Neuron (in vitro differentiated cells): ENCODE results near the gene SEC63.

ENCODE experiments used
- H2AFZ ChIP-seq: one replicate; pipeline ENCODE4 v1.6.1; 2013; ENCODE audit warnings: low read depth, mild to moderate bottlenecking, inconsistent platforms, low read length, moderate library complexity
- H3K27me3 ChIP-seq: one replicate; pipeline ENCODE4 v1.6.1; 2013; ENCODE audit warnings: low read length; ENCODE audit not compliant: insufficient read depth
- H3K36me3 ChIP-seq: one replicate; pipeline ENCODE4 v1.6.1; 2013; ENCODE audit warnings: low read length; ENCODE audit not compliant: insufficient read depth
- H3K4me1 ChIP-seq: one replicate; pipeline ENCODE4 v1.6.1; 2013; ENCODE audit warnings: low read length; ENCODE audit not compliant: insufficient read depth
- H3K4me3 ChIP-seq: 2 replicates; pipeline ENCODE4 v1.5.1; 2013; ENCODE audit warnings: mild to moderate bottlenecking, low read length, moderate library complexity
- H3K9me3 ChIP-seq: one replicate; pipeline ENCODE4 v1.6.1; 2013; ENCODE audit warnings: low read length

Gene SEC63

DNA sequence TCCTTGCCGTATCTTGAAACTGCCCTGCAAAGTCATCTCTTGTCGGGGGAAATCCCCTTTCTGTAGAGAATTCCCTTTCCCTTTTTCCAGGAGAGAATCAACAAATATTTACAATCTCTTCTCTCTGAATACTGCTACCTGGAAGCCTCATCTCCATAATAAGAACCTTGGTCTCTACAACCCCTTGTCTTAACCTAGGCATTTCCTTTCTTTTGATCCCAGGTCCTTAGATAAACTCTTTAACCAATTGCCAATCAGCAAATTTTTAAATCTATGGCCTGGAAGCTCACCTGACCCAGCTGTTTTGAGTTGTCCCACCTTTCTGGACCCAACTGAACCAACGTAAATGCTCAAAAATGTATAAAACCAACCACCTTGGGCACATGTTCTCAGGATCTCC, 30.6 kb upstream of the SEC63 start:
- Histone ChIP-seq H3K27me3 (no peaks in the 10 kb centered on the region), H3K36me3 (no peaks in the 10 kb centered on the region)

DNA sequence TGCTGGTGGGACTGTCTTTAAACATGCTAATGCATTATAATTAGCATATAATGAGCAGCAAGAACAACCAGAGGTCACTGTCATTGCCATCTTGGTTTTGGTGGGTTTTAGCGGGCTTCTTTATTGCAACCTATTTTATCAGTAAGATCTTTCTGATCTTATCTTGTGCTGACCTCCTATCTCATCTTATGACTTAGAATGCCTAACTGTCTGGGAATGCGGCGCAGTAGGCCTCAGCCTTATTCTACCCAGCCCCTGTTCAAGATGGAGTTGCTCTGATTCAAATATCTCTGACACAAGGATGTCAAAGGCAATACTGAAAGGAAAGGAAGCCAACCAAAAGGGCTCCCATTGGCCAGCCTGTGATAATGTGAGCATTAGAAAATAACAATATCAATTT, 29.8 kb upstream of the SEC63 start:
- H3K27me3 ChIP-seq = no peaks in the 10 kb centered on the region
- H3K9me3 ChIP-seq = no peaks in the 10 kb centered on the region
- no peak overlapping the region for H3K4me3 ChIP-seq
- peaks cover 2% of the 10 kb centered on the region for H3K4me1 ChIP-seq
- H3K36me3 ChIP-seq = no peaks in the 10 kb centered on the region
- no peak overlapping the region for H2AFZ ChIP-seq

More for the DNA sequence above, 30.6 kb upstream of the SEC63 start:
- H2AFZ ChIP-seq = no peak overlapping the region
- H3K4me1 ChIP-seq = peaks cover 2% of the 10 kb centered on the region
- no peak overlapping the region for H3K4me3 ChIP-seq
- no peaks in the 10 kb centered on the region for H3K9me3 ChIP-seq

GRCh38 chr6:107985701-107986100, 27.7 kb upstream of the SEC63 start:
- no peaks in the 10 kb centered on the region for H3K4me1 ChIP-seq
- no peak overlapping the region for H2AFZ ChIP-seq
- H3K27me3 ChIP-seq = no peaks in the 10 kb centered on the region
- no peaks in the 10 kb centered on the region for H3K36me3 ChIP-seq
- no peak overlapping the region for H3K4me3 ChIP-seq
- no peaks in the 10 kb centered on the region for H3K9me3 ChIP-seq

GRCh38 chr6:107983811-107984210, 25.8 kb upstream of the SEC63 start:
- Histone ChIP-seq H2AFZ (no peak overlapping the region), H3K27me3 (no peaks in the 10 kb centered on the region), H3K9me3 (no peaks in the 10 kb centered on the region), H3K4me3 (no peak overlapping the region), H3K36me3 (no peaks in the 10 kb centered on the region), H3K4me1 (no peaks in the 10 kb centered on the region)

DNA sequence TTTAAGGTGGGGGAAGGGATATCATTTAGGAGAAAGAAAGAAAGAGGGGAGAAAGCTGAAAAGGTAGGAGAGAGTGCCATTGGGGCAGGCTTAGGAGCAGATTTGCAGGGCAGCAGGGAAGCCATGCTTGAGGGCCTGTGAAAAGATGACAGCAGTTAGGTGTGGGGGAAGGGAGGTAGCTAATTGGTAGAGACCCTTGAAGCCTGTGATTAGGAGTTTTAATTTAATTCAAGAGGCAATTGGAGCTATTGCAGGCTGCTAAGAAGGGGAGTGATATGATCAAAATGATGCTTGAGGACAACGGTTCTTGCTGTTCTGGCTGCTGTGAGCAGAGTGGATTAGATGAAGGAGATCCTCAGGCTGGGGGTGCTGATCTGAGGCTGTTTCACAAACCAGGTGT, 24.5 kb upstream of the SEC63 start:
- Histone ChIP-seq H3K27me3 (no peaks in the 10 kb centered on the region), H3K36me3 (no peaks in the 10 kb centered on the region), H3K4me1 (no peaks in the 10 kb centered on the region), H3K4me3 (no peak overlapping the region), H2AFZ (no peak overlapping the region), H3K9me3 (no peaks in the 10 kb centered on the region)

GRCh38 chr6:107981695-107982094, 23.7 kb upstream of the SEC63 start:
- Histone ChIP-seq H3K36me3 (no peaks in the 10 kb centered on the region), H2AFZ (no peak overlapping the region), H3K9me3 (no peaks in the 10 kb centered on the region), H3K4me3 (no peak overlapping the region), H3K4me1 (no peaks in the 10 kb centered on the region), H3K27me3 (no peaks in the 10 kb centered on the region)

DNA sequence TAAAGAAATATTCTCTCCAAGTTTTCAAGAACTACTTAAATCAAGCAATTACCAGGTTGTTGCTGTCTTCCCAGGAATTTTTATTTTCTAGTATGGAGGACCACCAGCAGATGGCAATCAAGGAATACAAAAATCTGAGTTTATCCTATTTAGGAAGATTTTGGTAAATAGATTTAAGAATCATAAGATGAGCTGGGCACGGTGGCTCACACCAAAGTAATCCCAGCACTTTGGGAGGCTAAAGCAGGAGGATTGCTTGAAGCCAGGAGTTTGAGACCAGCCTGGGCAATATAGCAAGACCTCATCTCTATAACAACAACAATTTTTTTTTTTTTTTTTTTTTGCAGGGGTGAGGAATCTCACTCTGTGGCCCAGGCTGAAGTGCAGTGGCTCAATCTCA, 19.3 kb upstream of the SEC63 start:
- H3K27me3 ChIP-seq = peaks cover 8% of the 10 kb centered on the region
- H3K4me1 ChIP-seq = no peaks in the 10 kb centered on the region
- H3K36me3 ChIP-seq = no peaks in the 10 kb centered on the region
- no peak overlapping the region for H3K4me3 ChIP-seq
- H2AFZ ChIP-seq = no peak overlapping the region
- H3K9me3 ChIP-seq = no peaks in the 10 kb centered on the region

- H2AFZ ChIP-seq = no peak overlapping the region
- H3K4me3 ChIP-seq = no peak overlapping the region
- H3K4me1 ChIP-seq = no peaks in the 10 kb centered on the region
- peaks cover 8% of the 10 kb centered on the region for H3K27me3 ChIP-seq
- H3K36me3 ChIP-seq = no peaks in the 10 kb centered on the region
- H3K9me3 ChIP-seq = no peaks in the 10 kb centered on the region
These were observed 18.3 kb upstream of the SEC63 start for GRCh38 chr6:107976155-107976783.

DNA sequence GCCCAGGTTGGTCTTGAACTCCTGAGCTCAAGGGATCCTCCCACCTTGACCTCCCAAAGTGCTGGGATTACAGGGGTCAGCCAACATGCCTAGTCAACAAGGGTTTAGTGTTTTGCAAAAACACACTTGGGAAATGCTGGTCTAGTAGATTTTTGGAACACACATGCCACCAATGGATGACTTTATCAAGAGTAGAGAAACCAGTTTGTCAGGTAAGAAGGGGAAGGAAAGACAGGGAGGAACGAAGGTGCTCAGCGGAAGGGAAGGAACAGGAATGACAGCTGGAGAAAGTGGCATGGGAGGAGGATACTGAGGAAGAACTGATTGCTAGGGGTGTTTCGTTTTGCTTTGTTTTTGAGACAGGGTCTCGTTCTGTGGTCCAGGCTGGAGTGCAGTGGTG, 15.6 kb upstream of the SEC63 start:
- no peaks in the 10 kb centered on the region for H3K4me1 ChIP-seq
- no peaks in the 10 kb centered on the region for H3K36me3 ChIP-seq
- H2AFZ ChIP-seq = no peak overlapping the region
- no peaks in the 10 kb centered on the region for H3K9me3 ChIP-seq
- H3K4me3 ChIP-seq = no peak overlapping the region
- peaks cover 8% of the 10 kb centered on the region for H3K27me3 ChIP-seq

DNA sequence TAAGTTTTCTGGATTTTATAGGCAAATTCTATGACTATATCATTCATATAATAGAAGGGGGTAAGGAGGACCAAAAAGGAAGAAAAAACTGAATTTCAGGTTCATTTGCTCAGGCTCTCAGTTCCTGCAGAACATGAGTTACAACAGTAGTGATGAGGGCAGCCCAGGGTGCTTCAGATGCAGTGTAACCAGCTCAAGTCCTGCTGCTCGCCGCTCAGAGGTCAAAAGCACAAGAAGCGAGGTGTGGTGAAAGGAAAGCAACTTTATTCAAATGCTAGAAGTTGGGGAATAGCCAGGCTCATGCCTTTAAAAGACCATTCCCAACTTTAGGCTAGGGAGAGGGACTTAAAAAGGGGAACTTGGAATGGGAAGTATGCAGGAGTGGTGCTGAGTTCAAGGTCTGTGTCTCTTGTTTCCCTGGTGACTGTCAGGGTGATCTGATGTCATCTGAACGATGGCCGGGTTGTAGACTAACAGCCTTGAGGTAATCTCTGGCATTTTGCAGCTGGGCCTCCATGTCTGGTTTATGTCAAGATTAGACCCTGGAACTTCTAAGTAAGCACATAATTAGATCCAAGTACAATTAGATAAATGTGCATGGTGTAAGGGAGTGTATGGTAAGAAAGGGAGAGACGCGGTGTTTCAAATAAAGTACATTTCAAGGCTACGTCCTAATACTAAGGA, 14.5 kb upstream of the SEC63 start:
- H3K4me1 ChIP-seq = no peaks in the 10 kb centered on the region
- peaks cover 8% of the 10 kb centered on the region for H3K27me3 ChIP-seq
- no peak overlapping the region for H2AFZ ChIP-seq
- H3K36me3 ChIP-seq = no peaks in the 10 kb centered on the region
- H3K4me3 ChIP-seq = no peak overlapping the region
- no peaks in the 10 kb centered on the region for H3K9me3 ChIP-seq

DNA sequence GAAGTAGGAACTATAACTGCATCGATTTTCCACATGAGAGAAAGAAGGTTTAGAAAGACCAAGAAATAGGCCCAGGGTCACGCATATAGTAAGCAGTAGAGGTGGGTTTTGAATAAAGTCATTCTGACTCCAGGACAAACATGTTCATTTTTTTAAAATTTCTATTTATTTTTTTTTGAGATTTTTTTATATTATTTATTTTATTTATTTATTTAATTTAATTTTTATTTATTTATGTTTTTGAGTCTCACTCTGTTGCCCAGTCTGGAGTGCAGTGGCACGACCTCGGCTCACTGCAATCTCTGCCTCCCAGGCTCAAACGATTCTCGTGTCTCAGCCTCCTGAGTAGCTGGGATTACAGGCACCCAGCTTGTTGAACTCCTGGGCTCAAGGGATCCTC, 13.2 kb upstream of the SEC63 start:
- Histone ChIP-seq H2AFZ (no peak overlapping the region), H3K36me3 (no peaks in the 10 kb centered on the region), H3K27me3 (peaks cover 8% of the 10 kb centered on the region), H3K4me1 (no peaks in the 10 kb centered on the region), H3K4me3 (no peak overlapping the region), H3K9me3 (no peaks in the 10 kb centered on the region)

GRCh38 chr6:107970255-107970654, 12.2 kb upstream of the SEC63 start:
- no peak overlapping the region for H2AFZ ChIP-seq
- no peaks in the 10 kb centered on the region for H3K36me3 ChIP-seq
- peaks cover 8% of the 10 kb centered on the region for H3K27me3 ChIP-seq
- no peaks in the 10 kb centered on the region for H3K9me3 ChIP-seq
- H3K4me3 ChIP-seq = no peak overlapping the region
- H3K4me1 ChIP-seq = no peaks in the 10 kb centered on the region

DNA sequence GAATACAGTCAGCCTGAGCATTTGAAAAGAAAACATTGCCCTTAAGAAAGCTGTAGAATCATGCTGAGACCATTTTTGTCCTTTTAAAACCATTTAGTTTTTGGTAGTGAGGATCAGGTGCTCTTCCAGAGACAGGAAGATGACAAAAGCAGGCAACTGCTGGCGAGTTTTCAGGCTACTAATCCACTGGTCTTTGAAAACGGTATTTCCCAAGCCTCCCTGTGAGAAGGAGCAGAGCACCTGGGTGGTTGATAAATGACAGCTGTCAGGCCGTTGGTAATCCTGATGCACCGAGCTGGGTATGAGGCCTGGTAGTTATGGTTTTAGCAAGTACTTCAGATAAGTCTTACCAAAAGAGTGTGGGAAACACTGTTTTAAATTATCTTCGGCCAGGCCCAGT, 10.1 kb upstream of the SEC63 start:
- H3K4me3 ChIP-seq = no peak overlapping the region
- H3K4me1 ChIP-seq = peaks cover 1% of the 10 kb centered on the region
- no peaks in the 10 kb centered on the region for H3K9me3 ChIP-seq
- no peaks in the 10 kb centered on the region for H3K36me3 ChIP-seq
- peaks cover 4% of the 10 kb centered on the region for H3K27me3 ChIP-seq
- H2AFZ ChIP-seq = no peak overlapping the region

DNA sequence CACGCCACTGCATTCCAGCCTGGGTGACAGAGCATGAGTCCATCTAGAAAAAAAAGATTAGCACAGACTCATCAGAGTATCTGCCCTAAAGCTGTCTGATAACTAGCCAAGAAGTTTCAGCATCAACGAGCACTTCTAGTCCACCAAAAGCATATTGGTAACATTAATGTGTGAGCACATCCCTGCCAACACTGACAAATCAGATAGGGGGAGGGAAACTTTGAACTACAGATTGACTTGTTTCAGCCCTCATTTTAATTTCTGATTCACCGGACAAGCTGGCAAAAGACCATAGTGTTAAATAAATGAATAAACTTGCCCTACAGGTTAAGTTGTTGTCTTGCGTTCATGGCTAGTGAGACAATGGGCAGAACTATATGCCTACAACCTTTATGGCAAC, 7.7 kb upstream of the SEC63 start:
- Histone ChIP-seq H2AFZ (no peak overlapping the region), H3K4me3 (no peak overlapping the region)

More for the DNA sequence above, 7.7 kb upstream of the SEC63 start:
- Histone ChIP-seq H3K27me3 (no peaks in the 10 kb centered on the region), H3K4me1 (peaks cover 1% of the 10 kb centered on the region), H3K9me3 (no peaks in the 10 kb centered on the region), H3K36me3 (no peaks in the 10 kb centered on the region)
